ENCODE data around the gene LRRC4B.
A peak's percentile ranks its signal among the peaks of the same experiment; 100 is the strongest.

The LRRC4B gene

DNA sequence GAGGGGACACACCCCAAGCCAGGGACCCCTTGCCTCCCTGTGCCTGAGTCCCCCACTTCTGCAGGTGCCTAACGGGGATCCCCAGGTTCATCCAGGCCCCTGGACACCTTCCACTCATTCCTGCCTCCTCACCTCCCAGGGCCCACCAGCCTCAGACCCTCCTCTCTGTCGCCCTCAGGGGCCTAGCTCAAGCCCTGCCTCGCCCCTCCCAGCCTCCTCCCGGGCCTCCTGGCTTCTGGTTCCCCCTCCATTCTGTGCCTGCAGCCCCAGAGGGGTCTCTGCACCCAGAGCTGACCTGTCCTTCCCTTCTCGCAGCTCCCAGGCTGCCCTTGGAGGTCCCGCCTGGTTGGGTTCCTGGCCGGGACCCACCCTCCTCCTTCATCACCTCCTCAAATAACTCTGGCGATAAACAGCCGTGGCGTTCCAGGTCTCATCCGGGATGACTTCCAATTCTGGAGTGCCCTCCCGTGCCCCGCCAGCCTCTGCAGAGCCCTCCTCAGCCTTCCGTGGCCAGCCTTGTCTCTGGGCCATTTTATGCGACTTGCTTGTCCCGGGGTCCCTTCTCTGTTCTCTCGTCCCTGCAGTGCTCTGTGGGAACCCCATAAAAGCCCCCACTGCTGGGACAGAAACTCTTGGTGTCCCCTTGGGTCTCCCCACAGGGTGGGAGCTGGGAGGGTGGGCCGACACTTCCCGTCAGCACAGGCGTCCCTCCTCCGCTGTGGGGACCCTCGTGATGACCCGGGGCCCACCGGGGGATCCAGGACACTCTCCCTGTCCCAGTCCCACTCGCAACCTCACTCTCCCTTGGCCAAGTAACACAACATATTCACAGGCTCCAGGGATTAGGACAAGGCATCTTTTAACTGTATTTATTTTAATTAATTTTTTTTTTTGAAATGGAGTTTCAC, 66.4 kb downstream of the LRRC4B start:
- DNase-seq = no peak

DNA sequence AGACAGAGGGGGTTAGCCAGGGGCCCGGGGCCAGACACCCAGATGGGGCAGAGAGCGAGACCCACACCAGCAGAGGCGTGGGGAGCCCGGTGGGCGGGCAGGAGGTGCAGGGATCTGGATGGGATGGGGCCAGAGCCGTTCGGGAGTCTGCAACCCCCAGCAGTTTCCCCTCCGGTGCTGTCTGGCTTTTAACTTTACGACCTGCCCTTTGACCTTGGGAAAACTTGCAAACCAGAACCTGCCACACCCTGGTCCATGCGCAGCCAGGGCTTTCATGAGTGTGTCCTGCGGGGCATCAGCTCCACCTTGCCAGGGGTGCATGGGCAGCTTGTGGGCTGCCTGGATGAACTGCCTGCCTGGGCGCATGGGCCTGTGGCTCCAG, 67.1 kb downstream of the LRRC4B start:
- DNase-seq = no peak

DNA sequence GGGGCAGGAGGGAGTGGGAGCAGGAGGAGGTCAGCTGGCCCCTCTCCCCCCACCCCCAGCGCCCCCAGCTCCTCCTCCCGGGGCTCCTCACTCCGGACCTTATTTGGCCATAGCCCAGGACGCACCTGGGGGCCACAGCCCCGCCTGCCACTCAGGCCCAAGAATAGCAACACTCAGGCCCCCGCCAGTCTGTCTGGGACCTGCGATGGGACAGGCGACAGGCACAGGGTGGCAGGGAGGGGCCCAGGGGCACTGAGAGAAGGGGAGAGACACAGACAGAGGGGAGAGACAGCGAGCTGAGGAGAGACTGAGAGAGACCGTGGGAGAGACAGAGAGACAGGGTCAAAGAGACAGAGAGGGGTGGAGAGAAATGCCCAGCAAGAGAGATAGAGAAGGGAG, 67.5 kb downstream of the LRRC4B start:
- no peak for DNase-seq

DNA sequence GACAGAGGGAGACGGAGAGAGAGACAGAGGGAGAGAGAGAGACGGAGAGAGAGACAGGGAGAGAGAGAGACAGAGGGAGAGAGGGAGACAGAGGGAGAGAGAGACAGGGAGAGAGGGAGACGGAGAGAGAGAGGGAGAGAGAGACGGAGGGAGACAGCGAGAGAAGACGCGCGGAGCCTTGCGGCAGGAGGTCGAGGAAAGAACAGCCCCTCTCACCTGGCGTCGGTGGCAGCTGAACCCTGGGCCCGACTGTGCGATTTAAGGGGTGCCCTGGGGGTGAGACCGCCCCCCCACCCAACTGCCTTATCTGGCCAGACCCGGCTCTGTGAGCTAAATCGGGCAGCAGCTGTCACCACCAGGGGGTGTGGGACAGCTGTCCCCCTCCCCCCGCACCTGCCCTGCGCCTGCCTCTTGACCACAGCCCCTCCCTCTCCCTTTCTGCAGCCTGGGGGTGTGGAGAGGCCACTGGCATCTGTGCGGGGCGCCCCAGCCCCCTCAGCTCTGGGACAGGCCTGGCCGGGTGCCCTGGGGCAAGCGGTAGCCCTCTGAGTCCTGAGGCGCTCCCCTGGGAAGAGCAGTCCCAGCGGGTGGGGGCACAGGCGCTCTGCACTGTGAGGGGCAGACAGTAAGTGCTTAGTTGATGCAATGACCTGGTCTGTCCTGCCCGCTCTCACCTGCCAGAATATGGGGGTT, 68.0 kb downstream of the LRRC4B start:
- DNase-seq = peak; percentile 14

DNA sequence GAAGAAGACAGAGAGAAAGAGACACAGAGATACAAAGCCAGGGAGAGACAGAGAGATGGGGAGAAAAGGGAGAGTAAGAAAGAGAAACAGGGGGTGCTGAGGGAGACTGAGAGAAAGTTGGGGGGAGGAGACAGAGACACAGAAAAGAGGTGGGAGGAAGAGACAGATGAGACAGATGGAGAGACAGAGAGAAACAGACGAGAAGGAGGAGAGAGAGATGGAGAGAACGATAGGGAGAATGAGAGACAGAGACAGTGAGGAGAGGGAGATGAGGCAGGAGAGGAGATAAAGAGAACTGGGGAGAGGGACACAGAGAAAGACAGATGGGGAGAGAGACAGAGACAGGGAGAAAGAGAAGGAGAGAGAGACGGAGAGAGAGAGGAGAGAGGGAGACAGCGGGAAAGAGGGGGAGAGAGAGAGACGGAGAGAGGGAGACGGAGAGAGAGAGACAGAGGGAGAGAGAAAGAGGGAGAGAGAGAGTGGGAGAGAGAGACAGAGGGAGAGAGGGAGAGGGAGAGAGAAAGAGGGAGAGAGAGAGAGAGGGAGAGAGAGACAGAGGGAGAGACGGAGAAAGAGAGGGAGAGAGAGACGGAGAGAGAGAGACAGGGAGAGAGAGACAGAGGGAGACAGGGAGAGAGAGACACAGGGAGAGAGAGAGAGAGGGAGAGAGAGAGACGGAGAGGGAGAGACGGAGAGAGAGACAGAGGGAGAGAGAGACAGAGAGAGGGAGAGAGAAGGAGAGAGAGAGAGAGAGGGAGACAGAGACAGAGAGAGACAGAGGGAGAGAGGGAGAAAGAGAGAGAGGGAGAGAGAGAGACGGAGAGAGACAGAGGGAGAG, 69.8 kb downstream of the LRRC4B start:
- no peak for DNase-seq

DNA sequence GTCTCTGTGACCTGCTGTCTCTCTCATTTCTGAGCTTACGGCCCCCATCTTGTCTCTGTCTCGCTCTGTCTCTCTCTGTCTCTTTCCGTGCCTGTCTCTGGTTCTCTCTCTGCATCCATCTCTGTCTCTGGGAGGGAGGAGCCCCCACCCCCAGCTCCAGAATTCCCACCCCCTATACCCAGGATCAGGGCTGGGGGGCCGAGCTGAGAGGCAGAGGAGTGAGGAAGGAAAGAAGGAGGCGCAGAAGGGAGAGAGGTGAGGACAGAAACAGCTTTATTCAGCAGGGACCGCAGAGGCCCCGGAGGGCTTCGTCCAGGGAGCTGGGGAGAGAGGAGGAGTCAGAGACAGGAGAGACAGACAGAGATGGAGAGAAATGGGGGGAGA, 71.2 kb downstream of the LRRC4B start:
- no peak for DNase-seq

DNA sequence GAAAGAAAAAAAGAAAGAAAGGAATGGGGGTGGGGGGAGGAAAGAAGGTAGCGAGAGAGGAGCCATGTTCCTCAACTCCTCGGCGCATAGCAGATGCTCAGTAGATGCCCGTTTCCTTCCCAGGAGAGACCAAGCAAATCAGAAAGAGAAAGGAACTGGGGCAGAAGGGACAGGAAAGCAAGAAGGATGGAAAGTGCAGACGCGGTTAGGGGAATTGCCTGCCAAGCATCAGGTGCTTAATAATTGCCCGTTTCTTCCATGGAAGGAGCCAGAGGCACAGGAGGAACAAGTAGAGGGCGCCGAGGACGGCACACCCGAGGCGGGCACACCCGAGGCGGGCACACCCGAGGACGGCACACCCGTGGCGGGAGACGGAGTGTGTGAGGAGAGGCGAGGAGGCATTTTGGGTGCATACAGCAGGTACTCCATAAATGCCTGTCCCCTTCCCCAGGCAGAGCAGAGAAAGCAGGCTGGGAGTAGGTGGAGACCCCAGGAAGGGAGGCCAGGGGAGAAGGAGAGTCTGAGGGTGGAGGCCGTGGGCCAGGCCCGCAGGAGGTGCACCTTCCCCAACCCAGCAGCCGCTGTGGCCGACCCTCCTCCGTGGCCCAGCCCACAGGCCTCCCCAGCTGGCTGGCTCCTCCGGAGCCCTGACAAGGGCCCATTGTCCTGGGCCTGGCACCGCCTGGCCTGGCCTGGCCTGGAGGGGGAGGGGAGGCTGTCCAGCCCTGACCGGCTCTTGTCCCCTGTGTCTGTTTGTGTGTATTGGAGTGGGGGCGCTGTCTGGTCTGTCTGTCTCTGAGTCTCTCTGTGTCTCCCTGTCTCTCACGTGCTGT, 71.8 kb downstream of the LRRC4B start:
- no peak for DNase-seq

DNA sequence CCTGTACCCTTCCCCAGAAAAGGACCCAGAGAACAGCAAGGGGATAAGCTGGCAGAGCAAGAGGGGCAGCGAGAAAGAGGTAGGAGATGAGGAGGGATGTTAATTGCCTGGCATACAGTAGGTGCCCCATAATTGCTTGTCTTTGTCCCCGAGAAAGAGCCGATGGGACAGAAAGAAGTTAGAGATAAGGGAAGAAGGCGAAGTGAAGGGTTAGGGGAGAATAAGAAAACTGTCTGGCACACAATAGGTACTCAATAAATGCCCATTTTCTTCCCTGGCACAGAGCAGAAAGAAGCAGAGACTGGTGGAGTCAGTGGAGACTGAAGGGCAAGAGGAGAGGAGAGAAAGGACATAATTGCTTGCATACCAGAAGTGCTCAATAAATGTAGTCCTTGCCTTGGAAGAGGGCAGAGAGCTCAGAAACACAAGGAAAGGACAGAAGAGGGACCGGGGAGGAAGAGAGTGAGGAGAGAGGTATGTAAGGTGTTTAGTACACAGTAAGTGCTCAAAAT, 73.2 kb downstream of the LRRC4B start:
- no peak for DNase-seq

DNA sequence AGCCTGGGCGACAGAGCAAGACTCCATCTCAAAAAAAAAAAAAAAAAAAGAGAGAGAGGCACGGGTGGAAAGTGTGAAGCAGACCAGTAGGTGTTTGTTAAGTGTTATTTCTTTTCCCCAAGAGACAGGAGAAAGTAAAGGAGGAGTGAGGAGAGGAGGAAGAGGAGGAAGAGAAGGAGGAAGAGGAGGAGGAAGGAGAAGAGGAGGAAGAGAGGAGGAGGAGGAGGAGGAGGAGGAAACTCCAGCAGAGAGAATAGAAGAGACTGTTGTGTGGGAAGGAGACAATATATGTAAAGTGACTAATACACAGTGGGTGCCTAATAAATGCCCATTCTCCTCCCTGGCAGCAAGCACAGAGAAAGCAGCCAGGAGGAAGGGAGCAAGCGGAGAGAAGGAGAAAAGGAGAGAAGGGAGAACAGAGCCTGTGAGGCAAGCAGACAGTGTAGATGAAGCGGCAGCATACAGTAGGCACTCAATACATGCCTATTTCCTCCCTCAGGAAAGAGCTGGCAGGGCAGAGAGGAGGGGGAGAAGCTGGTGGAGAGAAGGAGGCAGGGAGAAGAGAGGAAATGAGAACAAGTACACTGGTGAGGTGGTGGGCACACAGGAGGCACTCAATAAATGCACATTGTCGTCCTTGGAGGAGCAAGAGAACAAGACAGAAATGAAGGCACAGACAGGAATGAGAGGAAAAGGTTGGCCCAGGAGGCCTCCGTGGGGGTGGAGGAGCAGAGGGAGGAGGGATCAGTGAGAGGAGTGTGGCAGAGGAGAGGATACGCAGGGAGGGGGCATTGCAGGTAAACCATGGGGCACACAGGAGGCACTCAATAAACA, 73.8 kb downstream of the LRRC4B start:
- no peak for DNase-seq

DNA sequence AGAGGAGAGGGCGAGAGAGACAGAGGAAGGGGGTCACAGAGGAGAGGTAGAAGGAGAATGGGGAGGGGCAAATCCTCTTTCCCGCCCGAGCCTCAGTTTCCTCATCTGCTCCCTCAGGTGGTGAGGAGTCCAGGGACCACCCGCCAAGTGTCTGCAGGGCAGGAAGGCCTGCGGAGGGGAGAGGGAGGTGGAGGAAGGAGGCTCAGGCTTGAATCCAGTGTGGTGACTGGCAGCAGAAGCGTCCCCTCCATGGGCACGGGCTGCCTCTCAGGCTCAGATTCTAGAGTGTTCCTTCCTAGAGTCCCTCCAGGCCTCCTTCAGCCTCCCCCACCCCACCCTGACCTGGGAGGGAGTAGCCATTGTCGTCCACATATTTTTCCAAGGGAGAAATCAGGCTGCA, 75.1 kb downstream of the LRRC4B start:
- no peak for DNase-seq

DNA sequence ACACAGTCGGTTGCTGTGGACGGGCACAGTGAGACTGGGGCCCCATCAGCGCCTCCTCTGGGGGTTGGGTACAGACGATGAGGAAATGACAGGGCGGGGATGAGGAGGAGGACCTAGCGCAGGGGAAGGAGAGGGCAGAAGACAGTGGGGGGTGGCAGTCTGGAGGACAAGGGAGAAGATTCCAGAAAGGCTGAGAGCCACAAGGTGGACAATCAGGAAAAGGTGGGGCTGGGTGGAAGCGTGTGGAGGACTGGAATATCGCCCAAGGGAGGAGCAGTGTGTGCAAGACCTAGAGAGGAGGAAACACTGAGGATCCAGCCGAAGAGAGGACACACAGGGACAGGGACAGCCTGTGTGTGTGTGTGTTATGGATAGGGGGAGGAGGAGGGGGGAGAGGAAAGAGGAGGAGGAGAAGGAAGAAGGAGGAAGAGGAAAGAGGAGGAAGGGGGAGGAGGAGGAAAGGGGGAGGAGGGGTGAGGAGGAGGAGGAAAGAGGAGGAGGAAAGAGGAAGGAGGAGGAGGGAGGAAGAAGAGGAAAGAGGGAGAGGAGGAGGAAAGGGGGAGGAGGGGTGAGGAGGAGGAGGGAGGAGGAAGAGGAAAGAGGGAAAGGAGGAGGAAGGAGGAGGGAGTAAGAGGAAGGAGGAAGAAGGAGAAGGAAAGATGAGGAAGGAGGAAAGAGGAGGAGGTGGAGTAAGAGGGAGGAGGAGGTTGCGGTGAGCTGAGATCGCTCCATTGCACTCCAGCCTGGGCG, 75.8 kb downstream of the LRRC4B start:
- DNase-seq = no peak

DNA sequence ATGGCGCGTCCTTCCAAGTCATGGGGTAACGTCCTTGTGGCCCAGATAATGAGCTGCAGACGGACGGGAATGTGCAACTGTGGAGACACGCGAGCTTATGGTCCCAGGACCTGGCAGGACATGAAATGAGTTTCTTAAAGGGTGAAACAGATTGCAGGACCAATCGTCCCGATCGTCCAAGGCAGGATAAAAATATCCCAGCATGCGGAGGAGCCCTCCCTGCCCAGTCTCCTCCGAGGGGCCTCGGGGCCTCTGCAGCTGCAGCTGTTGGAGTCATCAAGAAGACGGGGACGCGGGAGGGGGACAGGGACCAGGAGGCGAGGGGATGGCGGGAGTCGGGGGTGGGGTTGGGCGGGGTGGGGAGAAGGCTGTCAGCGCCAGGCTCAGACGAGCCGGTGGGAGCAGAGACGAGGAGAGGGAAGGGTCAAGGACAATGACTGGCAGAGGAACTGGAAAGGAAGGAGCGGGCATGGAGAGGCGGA, 77.2 kb downstream of the LRRC4B start:
- DNase-seq = no peak

DNA sequence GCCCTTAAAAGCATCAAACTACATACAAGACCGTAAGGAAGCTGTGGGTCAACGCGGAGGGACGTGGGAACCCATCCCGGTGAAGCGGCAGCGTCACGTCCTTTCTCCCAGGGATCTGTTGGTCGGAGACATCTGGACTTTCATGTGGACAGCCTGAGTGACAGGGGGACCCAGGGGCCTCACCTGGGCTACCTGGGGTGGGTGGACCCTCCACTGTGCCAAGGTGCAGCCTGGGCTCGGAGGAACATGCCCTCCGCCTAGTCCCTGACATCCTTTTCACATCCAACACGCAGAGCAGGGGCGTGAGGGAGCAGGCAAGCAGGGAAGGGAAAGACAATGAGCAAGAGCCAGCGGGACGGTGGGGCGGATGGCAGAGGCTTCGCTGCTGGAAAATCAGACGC, 77.8 kb downstream of the LRRC4B start:
- DNase-seq = no peak

DNA sequence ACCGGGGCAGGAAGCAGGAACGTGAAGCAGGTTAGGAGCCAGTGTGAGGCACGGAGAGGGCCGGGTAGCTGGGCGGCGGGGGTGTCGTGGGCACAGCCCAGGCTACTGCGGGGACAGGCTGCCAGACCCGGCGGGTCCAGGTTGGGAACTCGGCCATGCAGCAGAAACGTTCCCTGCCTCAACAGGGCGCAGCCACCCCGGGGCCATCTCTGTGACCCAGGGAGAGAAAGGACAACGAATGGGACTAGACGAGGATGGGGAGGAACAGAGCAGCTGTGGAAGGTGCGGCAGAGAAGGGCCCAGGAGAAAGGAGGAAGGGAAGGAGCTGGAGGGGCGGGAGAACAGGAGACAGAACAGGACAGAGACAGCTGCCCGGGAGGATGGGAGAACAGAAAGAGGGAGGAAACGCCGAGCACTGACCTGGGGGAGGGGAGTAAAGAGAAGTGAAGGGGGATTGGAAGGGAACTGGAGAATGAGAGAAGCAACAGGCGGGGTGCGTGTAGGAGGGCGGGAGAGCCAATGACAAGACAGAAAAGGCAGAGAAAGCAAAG, 78.7 kb downstream of the LRRC4B start:
- DNase-seq = no peak

DNA sequence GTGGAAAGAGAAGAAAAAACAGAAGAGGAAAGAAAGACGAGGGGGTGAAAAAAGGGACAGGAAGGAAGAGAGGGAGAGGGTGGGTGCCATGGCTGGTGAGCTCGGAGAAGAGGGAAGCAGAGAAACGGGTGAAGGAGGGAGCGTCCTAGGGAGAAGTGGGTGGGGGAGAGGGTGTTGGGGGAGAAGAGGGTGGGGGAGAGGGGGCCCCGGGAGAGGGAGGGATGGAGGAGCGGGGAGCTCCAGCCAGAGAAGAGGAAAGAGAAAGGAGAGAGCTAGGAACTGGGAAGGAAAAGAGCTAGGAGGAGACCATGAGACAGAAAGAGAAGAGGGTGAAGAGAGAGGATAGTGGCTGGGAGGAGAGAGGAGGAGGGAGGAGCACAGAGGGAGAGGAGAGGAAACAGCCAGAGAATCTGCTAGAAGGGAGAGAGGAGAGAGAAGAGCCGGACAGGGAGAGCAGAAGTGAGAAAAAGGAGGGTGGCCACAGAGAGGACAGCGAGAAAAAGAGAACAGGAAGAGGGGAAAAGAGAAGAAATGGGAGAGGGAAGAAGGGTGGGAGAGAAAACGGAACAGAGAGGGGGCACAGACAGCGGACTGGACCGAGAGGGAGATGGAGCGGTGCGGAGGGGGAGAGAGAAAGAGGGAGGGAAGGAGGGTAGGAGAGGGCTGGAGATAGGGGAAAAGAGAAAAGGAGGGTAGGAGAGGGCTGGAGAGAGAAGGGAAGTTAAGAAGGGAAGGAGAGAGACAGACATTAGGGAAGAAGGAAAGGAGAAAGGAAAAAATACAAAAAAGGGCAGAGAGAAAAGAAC, 79.6 kb downstream of the LRRC4B start:
- no peak for DNase-seq

DNA sequence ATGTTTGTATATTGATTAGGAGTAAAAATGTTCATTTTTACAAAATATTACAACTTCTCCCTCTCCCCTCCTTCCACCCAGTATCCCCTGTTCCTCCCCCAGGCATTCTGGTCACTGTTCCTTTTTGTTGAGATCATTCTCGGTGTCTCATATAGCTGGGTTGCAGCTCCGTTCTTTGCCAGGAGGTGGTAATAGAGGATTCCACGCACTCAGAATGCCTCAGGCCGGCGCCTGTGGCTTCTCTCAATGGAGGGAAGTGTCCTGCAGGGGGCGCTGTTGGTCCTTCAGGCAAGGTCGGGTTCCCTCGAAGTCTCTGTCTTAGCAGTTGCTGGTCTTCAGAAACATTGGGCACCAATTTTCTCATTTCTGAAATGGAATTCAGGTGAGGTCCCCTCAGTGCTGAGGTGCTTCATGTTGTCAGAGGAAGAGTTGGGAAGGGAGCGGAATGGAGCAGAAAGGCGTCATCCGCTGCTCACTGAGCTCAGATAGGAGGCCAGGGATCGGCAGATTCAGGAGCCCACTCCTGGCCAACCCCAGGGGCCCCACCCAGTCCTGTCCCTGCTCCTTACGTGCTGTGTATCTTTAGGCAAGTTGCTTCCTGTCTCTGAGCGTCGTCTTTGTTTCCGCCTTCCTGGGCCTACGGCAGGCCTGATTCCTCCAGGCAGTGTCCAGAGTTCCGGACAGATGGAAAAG, 81.3 kb downstream of the LRRC4B start:
- no peak for DNase-seq

DNA sequence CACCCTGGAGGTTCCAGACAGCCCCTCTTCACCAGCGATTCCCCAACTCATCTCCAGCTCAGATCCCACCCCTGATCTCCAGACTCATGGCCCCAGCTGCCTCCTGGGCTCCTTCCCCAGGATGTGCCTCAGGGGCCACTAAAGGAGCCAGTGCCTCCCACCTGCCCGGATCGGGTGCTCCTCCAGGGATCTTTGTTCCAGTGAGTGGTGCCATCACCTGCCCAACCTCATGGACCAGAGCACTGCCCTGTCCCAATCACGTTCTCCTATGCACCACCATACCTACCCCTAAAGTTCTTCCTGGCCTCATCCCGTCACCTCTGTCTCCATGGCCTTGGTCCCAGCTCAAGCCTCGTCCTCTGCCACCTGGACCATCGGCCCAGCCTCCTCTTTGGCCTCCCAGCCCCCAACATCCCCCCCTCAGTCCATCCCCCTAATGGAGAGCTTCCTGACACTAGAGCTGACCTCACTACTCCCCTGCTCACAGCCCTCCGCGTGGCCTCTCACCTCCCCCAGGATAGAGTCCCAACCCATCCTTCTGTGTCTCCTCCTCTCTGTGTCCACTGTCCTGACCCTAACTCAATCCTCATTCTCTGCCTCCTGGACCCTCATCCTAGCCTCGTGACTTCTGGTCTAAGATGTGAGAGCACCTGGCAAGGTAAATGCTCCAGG, 82.8 kb downstream of the LRRC4B start:
- DNase-seq = no peak

DNA sequence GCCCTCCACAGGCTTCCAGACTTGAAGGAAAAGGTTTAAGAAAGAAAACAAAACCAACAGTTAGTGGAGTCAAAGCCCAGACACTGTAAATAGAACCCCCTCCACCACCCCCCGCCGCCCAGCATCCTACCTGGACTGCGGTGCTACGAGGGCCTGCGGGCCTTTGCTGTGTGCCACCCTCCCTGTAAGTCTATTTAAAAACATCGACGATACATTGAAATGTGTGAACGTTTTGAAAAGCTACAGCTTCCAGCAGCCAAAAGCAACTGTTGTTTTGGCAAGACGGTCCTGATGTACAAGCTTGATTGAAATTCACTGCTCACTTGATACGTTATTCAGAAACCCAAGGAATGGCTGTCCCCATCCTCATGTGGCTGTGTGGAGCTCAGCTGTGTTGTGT, 85.3 kb downstream of the LRRC4B start:
- DNase-seq = no peak
